T-helper 2 cell treated with Interferon-gamma antibody and Interleukin-4, amounts not matched to agents 5 μg/mL and 100 μg/mL, for 36 hours (primary cell): Measurements from ENCODE around the gene TOPBP1.

Experiments
- DNase-seq: peaks from one replicate; pipeline ENCODE4 v3.0.0; 2021; ENCODE audit warnings: low spot score
- H3K27ac Mint-ChIP-seq: one replicate; pipeline ENCODE4 v1.8.0; 2021; ENCODE audit warnings: mild to moderate bottlenecking, mixed read lengths
- H3K27me3 Mint-ChIP-seq: one replicate; pipeline ENCODE4 v1.8.0; 2021; ENCODE audit warnings: low read depth, mixed read lengths
- H3K36me3 Mint-ChIP-seq: one replicate; pipeline ENCODE4 v1.8.0; 2021; ENCODE audit warnings: low read depth, mixed read lengths
- H3K4me1 Mint-ChIP-seq: one replicate; pipeline ENCODE4 v1.8.0; 2021; ENCODE audit warnings: low read depth, mixed read lengths
- H3K4me3 Mint-ChIP-seq: one replicate; pipeline ENCODE4 v1.8.0; 2022; ENCODE audit warnings: mild to moderate bottlenecking, moderate library complexity, mixed read lengths
- H3K9me3 Mint-ChIP-seq: one replicate; pipeline ENCODE4 v1.8.0; 2021; ENCODE audit warnings: mixed read lengths

TOPBP1 gene

DNA sequence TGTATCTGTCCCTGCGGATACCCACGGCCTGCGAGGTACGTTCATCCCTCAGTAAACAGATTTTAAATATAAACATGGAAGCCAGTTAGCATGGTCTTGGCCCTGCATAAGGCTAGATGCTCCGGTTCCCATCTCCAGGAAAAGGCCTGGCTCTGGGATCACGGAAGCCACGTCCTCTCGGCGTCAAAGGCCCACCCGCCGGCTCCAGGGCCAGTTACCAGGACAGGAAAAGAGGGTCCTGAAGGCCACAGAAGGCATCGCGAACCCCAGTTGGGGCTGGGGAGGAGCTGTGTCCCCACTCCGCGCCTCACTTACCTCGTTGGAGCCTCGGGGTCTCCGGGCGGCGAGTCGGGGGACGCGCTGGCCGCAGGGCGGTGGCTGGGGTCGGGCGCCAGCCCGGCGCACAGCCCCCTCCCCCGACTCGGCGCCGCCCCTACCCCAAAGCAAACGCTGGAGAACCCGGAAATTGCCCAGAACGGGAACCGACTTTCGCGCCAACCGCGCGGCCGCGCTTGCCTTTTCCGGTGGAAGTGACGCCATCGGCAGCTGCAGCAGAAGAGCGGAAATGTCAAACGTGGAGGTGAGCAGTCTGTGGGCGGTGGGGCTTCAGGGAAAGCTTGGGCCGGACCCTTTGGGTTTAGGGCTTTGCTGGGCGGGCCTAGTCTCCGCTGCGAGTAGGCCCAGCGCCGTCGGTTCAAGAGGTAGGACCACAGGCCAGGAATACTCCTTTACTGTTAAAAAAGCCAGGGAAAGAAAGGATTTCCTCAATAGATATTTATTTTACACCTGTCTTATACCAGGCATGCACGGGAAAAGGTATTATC is at the start of gene TOPBP1:
TSS of gene TOPBP1 (minus strand) at position 488 of the 824 bp plus-strand sequence. CDS start 814 bp downstream, outside the sequence.
- DNase-seq, result peak; percentile 91
- no peaks in the 10 kb centered on the region for H3K27me3 Mint-ChIP-seq
- H3K27ac Mint-ChIP-seq, result peak within 1 kb of the TSS; percentile 97
- peaks cover 29% of the 10 kb centered on the region for H3K36me3 Mint-ChIP-seq
- H3K9me3 Mint-ChIP-seq, result no peaks in the 10 kb centered on the region
- peaks cover 30% of the 10 kb centered on the region for H3K4me1 Mint-ChIP-seq
- H3K4me3 Mint-ChIP-seq, result peak within 1 kb of the TSS; percentile 98

DNA sequence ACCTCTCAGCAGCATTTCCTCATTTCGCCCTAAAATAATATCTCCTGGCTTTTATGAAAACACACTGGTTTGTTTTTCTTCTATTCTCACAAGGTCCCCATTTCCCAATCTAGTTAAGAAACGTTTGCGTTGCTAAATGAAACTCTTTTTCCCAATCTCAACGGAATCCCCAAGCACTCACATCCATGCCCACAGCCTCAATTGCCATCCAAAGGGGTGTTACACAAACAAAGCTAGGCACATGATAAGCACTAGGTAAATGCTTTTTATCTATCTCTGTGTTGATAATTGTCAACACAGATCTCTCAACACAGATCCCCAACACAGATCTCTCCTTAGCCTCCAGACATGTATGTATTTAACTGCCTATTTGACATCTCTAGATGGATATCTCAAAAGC is 49.3 kb upstream of the TOPBP1 start:
- H3K27ac Mint-ChIP-seq, result no peak overlapping the region
- no peaks in the 10 kb centered on the region for H3K4me1 Mint-ChIP-seq

DNA sequence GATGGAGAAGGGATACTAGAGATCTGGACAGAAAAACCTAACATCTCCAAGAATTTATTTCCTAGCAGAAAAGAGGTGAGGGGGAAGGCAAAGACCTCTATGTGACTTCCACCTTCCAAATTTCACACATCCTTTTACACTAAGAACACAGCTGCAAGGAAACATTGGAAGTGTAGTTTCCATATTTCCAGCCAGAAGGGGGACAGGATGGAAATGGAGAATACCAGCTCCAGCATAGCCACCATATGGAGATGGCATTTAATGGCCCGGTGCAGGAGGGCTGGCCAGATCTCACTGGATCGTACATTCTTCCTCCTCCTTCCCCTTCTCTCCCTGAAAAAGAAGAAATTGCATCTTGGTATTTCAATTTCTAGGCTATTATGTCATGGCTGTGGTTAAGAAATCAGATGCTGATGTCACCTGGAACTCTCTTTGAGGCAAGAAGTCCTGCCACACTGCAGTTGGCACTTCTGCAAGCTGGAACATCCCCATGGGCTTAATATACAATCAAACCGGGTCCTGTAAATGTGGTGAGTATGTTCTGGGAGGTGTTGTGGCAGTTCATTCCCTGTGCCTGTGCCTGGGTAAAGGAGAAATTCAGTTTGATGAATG is 47.5 kb upstream of the TOPBP1 start:
- H3K27me3 Mint-ChIP-seq, result peaks cover 14% of the 10 kb centered on the region
- H3K4me1 Mint-ChIP-seq, result no peaks in the 10 kb centered on the region

More for the DNA sequence above, 49.3 kb upstream of the TOPBP1 start:
- DNase-seq, result no peak
- no peak overlapping the region for H3K4me3 Mint-ChIP-seq
- peaks cover 8% of the 10 kb centered on the region for H3K27me3 Mint-ChIP-seq
- H3K36me3 Mint-ChIP-seq, result no peaks in the 10 kb centered on the region
- H3K9me3 Mint-ChIP-seq, result no peaks in the 10 kb centered on the region

DNA sequence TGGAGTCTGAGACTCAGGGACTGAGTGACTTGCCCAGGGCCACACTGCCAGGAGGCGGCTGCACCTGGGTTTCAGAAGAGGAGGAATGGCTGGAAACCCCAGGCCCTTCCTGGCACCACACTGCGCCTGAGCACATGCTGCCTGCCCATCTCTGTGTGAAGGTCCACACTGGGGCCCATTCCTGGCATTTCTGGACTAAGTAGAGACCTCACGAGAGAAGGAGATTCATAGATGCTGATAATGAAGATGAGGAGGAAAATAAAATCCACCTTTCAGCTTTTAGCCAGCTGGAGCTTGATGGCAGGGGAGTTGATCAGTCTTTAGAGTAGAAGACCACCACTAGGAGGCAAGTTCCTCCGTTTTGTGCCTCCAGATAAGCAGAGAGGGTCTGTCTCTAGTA is 44.3 kb upstream of the TOPBP1 start:
- Mint-ChIP-seq H3K4me3 (no peak overlapping the region), H3K27ac (no peak overlapping the region), H3K9me3 (no peaks in the 10 kb centered on the region)

More for the DNA sequence above, 47.5 kb upstream of the TOPBP1 start:
- DNase-seq, result no peak
- Mint-ChIP-seq H3K27ac (no peak overlapping the region), H3K36me3 (no peaks in the 10 kb centered on the region), H3K9me3 (no peaks in the 10 kb centered on the region), H3K4me3 (no peak overlapping the region)

DNA sequence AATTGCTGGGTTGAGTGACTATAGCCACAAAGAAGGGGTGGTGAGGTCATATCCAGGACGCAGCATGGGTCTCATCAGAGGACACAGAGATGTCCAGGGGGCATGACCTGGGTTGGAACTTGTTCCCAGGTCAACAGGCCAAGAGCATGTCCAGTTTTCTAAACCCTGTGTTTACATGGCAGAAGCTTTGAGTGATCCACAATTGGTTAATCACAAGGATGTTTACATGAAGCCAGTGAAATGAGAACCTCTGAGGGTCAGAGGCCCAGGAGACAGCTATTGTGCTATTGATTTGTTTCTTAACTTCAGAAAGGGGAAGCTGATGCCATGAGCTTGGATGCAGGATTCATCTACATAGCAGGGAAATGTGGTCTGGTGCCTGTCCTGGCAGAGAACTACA is 42.2 kb upstream of the TOPBP1 start:
- Mint-ChIP-seq H3K27me3 (peaks cover 14% of the 10 kb centered on the region), H3K36me3 (no peaks in the 10 kb centered on the region), H3K27ac (no peak overlapping the region), H3K4me3 (no peak overlapping the region), H3K9me3 (no peaks in the 10 kb centered on the region), H3K4me1 (no peaks in the 10 kb centered on the region)
- DNase-seq, result no peak

More for the DNA sequence above, 44.3 kb upstream of the TOPBP1 start:
- H3K36me3 Mint-ChIP-seq, result no peaks in the 10 kb centered on the region
- DNase-seq, result no peak
- H3K4me1 Mint-ChIP-seq, result no peaks in the 10 kb centered on the region
- peaks cover 16% of the 10 kb centered on the region for H3K27me3 Mint-ChIP-seq

DNA sequence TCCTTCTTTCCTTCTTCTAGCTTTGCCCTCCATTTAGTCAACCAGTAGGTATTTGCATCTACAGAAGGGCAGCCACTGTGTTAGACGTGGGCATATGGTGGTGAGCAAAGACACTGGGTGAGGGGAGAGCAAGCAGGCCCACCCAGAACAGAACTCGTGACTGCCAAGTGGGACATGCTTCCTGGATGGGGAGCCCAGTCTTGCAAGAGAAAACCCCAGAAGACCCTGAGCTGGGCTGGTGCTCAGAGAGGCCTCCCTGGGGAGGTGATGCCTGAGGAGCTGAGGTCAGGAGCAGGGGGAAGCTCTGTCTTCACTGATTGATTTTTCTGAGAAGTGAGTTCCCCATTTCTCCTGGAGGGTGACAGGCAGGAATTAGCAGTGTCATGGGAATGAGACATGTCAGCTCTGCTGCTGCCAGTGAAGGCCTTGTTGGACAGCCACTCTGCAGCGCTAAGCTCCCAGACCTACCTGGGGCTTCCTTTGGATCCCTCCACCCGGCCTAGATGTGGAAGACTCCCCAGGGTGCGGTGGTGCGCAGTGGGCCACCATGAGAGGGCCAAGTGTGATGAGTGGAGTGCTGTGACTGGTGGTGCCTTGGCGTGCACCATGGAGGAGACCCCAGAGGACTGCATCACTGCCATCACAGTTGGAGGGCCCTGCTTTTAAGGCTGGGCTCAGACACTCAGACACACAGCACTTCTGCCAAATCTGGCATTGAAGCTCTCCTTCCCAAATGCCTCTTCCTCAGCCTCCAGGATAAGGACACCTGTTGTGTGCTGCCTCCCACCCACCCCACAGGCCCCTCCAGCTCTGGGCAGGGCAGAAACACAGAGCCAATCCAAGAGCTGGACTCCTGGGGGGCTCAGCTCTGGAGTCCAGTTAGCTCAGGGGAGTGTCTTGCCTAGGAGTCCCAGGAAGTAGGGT is 40.0 kb upstream of the TOPBP1 start:
- Mint-ChIP-seq H3K36me3 (no peaks in the 10 kb centered on the region), H3K4me3 (no peak overlapping the region), H3K4me1 (no peaks in the 10 kb centered on the region), H3K9me3 (no peaks in the 10 kb centered on the region), H3K27ac (no peak overlapping the region), H3K27me3 (peaks cover 8% of the 10 kb centered on the region)
- DNase-seq, result no peak

DNA sequence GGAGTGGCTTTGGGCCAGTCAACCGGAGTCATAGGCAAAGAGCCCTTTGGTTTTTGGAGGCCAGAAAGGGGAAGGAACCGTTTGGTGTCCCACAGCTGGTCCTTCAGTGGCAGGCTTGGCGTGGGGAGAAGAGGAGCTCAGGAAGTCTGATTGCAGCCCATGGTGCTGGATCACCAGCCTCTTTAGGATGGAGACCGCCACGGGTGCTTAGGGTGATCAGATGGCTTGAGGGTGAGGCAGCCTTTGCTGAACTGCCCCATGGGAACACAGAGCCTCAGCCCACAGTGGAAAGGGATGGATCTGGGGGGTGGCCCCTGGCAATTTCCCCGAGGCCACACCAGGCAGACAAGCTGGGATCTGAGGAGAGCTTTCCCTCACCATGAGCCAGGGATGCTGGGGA is 38.6 kb upstream of the TOPBP1 start:
- no peak overlapping the region for H3K27ac Mint-ChIP-seq
- peaks cover 5% of the 10 kb centered on the region for H3K27me3 Mint-ChIP-seq
- H3K4me1 Mint-ChIP-seq, result no peaks in the 10 kb centered on the region
- no peak for DNase-seq
- no peak overlapping the region for H3K4me3 Mint-ChIP-seq
- H3K9me3 Mint-ChIP-seq, result no peaks in the 10 kb centered on the region
- no peaks in the 10 kb centered on the region for H3K36me3 Mint-ChIP-seq

DNA sequence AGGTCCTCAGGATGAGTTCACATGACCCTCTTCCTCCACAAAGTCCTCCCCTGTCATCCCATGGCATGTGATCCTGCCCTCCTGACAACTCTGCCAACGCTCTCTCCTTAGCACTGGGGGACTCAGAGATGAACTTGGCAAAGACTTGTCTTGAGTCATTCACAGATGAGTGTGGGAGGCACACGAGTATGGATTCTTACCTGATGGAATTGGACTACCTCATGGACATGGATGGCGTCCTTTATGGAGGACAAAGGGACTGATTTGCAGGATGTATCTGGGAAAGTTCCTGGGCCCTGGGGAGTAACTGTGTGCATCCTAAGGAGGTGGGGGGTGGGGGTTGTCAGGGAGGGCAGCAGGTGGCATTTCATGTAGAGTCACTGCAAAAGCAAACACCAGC is 38.2 kb upstream of the TOPBP1 start:
- no peaks in the 10 kb centered on the region for H3K9me3 Mint-ChIP-seq
- no peak overlapping the region for H3K27ac Mint-ChIP-seq
- H3K36me3 Mint-ChIP-seq, result no peaks in the 10 kb centered on the region
- no peak for DNase-seq
- H3K4me3 Mint-ChIP-seq, result no peak overlapping the region
- peaks cover 3% of the 10 kb centered on the region for H3K27me3 Mint-ChIP-seq
- H3K4me1 Mint-ChIP-seq, result no peaks in the 10 kb centered on the region

DNA sequence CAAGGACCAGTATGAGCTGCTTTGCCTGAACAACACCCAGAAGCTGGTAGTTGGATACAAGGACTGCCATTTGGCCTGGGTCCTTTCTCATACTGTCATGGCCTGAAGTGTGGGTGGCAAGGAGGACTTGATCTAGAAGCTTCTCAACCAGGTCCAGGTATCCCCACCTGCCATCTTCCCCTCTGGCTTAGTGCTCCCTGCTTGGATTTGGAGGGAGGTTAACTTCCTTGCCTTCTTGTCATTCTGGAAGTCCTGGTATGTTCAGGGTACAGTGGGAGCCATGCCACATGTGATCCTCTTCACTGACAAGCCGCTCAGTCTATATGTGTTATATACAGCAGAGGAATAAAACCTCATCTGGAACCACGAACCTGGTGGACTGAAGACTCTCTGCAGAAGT is 37.7 kb upstream of the TOPBP1 start:
- no peaks in the 10 kb centered on the region for H3K36me3 Mint-ChIP-seq
- no peaks in the 10 kb centered on the region for H3K4me1 Mint-ChIP-seq
- no peak for DNase-seq
- H3K4me3 Mint-ChIP-seq, result no peak overlapping the region
- no peaks in the 10 kb centered on the region for H3K9me3 Mint-ChIP-seq
- H3K27ac Mint-ChIP-seq, result no peak overlapping the region
- peaks cover 3% of the 10 kb centered on the region for H3K27me3 Mint-ChIP-seq

DNA sequence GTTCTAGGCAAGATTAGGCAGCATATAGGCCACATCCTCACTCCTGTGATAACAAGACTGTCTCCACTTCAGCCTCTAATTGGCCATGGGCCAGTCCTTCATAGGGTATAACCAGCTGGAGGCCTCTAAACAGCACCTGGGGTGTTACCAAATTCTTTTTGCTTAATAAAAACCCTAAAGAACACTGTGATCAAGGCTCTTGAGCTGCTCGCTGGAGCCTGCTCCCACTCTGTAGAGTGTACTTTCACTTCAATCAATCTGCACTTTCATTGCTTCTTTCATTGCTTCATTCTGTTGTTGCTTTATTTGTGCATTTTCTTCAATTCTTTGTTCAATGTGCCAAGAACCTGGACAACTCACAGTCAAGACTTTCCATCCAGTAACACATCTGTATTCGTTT is 36.2 kb upstream of the TOPBP1 start:
- Mint-ChIP-seq H3K36me3 (no peaks in the 10 kb centered on the region), H3K27ac (no peak overlapping the region), H3K9me3 (no peaks in the 10 kb centered on the region), H3K27me3 (no peaks in the 10 kb centered on the region), H3K4me1 (no peaks in the 10 kb centered on the region), H3K4me3 (no peak overlapping the region)
- no peak for DNase-seq

DNA sequence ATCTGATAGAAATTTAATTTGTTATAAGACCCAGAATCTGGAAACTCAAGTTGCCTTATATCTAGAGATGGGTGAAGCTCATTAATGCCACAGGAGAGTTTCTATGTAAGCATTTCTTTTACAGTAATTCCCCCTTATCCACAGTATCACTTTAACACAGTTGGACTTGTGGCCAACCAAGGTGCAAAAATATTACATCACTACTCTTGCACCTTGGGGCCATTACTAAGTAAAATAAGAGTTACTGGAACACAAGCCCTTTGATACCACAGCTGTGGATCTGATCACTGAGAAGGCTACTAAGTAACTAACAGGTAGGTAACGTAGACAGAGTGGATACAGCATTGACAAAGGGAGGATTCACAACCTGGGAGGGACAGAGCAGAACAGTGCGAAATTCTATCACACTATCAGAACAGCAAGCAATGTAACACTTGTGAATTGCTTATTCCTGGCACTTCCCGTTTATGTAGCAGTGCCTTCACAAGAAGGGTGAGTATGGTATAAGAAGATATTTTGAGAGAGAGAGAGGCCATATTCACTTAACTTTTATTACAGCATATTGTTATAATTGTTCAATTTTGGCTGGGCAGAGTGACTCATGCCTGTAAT is 33.9 kb upstream of the TOPBP1 start:
- Mint-ChIP-seq H3K9me3 (no peaks in the 10 kb centered on the region), H3K36me3 (no peaks in the 10 kb centered on the region), H3K27ac (no peak overlapping the region), H3K4me3 (no peak overlapping the region), H3K27me3 (no peaks in the 10 kb centered on the region), H3K4me1 (no peaks in the 10 kb centered on the region)
- DNase-seq, result no peak

DNA sequence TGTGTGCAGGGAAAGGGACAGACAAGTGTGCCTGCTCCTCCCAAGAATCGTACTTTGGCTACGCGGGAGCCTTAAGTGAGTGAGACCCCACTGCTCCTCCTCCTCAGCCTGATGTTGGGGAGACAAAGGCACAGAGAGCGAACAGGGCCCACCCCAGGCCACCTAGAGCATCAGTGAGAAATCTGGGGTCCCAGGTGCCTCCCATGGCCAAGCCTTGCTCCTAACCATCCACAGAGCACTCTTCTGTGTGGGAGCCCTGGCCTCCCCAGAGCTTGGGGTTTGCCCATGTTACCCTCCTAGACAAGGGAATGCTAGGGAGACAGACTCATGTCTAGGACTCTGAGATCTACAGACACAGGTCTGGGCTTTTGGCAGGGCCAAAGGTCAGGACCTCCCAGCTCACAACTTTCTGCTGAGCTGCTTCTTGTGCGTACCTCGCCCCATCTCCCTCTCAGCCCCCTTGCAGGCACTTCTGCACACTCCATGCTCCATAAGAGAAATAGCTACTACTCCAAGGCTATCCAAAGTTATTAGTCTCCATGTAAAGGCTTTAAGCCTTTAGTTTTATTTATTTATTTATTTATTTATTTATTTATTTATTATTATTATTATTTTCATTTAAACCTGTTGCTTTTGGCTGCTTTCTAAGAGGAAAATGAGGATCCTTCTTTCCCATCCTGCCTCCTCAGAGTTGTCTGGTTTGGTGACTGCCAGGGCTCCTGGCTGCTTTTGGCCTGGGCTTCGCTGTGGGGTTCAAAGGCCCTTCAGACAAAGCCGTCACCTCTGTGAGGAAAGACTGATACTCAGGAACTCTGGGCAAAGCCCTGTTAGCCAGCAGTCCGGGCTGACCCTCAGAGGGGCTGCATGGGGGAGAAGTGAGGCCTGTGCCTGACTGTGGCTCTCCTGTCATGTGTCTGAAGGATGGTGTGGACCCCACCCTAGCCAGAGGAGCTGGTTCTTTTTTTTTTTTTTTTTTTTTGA is 32.8 kb upstream of the TOPBP1 start:
- no peak for DNase-seq
- no peak overlapping the region for H3K27ac Mint-ChIP-seq
- H3K4me1 Mint-ChIP-seq, result no peaks in the 10 kb centered on the region
- no peaks in the 10 kb centered on the region for H3K27me3 Mint-ChIP-seq
- no peaks in the 10 kb centered on the region for H3K9me3 Mint-ChIP-seq
- no peak overlapping the region for H3K4me3 Mint-ChIP-seq
- H3K36me3 Mint-ChIP-seq, result no peaks in the 10 kb centered on the region

DNA sequence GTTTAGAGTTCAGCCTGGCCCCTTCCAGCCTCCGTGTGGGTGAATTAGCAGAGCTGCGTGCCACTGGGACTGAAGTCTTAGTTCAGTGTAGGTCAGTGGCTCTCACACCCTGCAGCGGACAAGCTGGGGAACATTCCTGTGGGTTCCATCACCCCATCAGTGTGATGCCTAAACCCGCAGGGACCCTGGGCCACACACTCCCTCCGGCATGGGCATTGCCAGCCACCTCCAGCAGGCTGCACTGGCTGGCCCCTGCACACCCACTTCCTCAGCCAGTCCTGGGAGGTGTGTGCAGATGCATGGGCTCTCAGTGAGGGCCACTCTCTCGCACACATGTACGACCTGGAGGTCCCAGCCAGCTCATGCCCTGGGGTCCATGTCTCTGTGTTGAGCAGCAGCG is 32.1 kb upstream of the TOPBP1 start:
- Mint-ChIP-seq H3K4me1 (no peaks in the 10 kb centered on the region), H3K4me3 (no peak overlapping the region), H3K27me3 (no peaks in the 10 kb centered on the region), H3K27ac (no peak overlapping the region), H3K36me3 (no peaks in the 10 kb centered on the region), H3K9me3 (no peaks in the 10 kb centered on the region)
- DNase-seq, result no peak
